Left colon (tissue), 2 donors: ENCODE measurements around the gene YWHAG. TPM values are rescaled to one million over a fixed set of nuclear protein-coding genes. Genes with fewer than 3 reads are reported as not detected.
"Not testable (repeated sequence)": the region's sequence is repeated elsewhere in the genome, so short reads cannot be mapped to it uniquely, and the experiment has no call there.

Experiments used
- ATAC-seq: fragments of 200-7000 bp; cut with Tn5 transposase; one replicate; pipeline ENCODE4 v1.9.1; 2020; ENCODE audit warnings: mild to moderate bottlenecking, moderate library complexity
- DNase-seq, 2 donors: peaks; one replicate each; pipeline ENCODE4 v3.0.0-alpha.2; 2020
- intact Hi-C, 2 donors: fragments of 100-400 bp; cut with DNase I in 1 of 2; cut with micrococcal nuclease in 1 of 2; formaldehyde crosslinking; loops; one replicate each; pipeline versions ENCODE4 v1.11.2 to v1.14.0; 2022; cut with DNase I, micrococcal nuclease
- total RNA-seq, 2 donors: library from RNA; stranded (reverse); fragmentation: NEBNext Ultra II Directional; extraction: Animal tissue kit (Norgen Biotek cat#: 25700); gene quantifications; one replicate each; pipeline ENCODE4 v1.2.1, GENCODE V29; 2021
- donor health status: DM: no; HTN: no; CAD: no.
- donor health status: DM: yes; HTN: yes; CAD: no.

Gene YWHAG
- total RNA-seq, 2 donors from 2014 or later = 83.3 to 106 TPM

- no peak for ATAC-seq
- no peak for DNase-seq
- intact Hi-C loops = no loop called here
Measured at GRCh38 chr7:76383089-76383944, 24.5 kb upstream of the YWHAG start.

- intact Hi-C loops = no loop called here
- ATAC-seq = no peak
- DNase-seq = no peak
Measured at GRCh38 chr7:76381814-76382213, 23.0 kb upstream of the YWHAG start.

- ATAC-seq = no peak
- no peak for DNase-seq
- intact Hi-C loops = no loop called here
Measured at GRCh38 chr7:76380623-76380966, 21.8 kb upstream of the YWHAG start.

DNA sequence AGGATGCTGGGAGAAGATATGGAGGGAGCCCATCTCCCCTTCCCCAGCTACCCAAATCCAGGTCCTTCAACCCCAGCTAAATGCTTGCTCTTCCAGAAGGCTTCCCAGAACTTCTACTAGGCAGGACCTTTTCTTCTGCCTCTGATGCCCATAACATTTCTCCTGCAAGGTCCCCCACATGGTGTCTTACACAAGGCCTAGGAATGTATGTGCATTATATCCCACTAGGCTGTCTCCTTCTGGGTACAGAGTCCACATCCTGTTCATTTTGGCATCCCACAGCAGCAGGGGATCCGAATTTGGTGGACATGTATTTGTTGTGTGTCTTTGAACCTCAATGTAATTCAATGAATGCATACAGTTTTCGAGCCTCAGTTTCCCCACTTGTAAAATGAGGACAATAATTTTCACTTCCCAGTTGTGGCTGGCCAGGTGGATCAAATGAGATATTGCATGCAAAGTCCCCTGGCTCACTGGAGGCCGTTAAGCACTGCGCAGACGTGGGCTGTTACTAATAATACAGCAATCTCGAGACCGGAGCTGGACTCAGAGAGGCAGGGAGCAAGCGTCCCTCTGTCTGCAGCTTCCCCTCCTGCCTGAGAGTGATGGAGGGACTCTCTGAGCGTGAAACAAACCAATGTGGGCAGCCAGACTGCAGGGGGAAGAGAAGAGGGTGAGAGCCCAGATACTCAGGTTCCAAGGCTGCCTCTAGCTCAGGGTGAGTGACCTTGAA lies 18.6 kb upstream of the YWHAG start:
- no peak for DNase-seq
- no peak for ATAC-seq
- intact Hi-C loops = no loop called here

GRCh38 chr7:76375251-76375650 lies 16.5 kb upstream of the YWHAG start:
- intact Hi-C loops = no loop called here

DNA sequence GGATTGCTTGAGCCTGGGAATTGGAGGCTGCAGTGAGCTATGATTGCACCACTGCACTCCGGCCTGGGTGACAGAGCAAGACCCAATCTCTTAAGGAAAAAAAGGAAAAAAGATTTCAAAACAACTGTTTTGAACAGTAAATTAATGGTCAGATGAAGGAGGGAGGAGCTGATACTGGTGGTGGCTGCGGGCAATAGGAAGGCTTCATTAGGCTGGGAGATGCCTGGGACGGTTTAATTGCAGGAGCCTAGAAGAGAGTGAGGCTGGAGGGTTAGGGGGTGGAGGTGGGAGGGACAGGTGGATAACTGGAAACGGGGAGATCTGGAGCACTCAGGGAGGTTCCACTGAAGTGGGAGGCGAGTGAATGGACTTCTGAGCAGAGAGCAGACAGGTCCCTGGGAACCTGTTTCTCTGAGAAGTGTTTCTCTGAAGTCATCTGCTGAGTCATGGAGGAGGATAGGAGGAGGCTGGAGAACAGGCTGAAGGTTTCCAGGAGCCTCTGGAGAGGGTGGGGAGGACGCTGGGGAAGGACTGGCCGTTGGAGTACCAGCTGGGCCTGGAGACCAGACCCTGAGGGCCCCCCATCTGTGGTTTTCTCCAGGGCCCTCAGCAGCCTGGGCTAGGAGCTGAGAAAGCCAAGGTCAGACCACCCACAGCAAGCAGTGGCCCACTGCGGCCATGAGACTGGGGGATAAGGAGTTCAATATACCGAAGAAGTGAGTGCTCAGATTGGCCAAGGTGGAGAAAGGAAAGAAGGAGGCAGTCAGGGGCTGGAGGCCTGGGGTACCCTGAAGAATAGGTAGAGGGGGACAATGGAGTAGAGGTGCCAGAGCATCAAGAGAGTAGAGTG lies 14.4 kb upstream of the YWHAG start:
- ATAC-seq (peak; percentile 33), DNase-seq (no peak)
- intact Hi-C loops = no loop called here

More at GRCh38 chr7:76375251-76375650, 16.5 kb upstream of the YWHAG start:
- no peak for ATAC-seq
- no peak for DNase-seq

GRCh38 chr7:76371396-76371795 lies 12.6 kb upstream of the YWHAG start:
- intact Hi-C loops = no loop called here
- ATAC-seq (no peak), DNase-seq (no peak)

DNA sequence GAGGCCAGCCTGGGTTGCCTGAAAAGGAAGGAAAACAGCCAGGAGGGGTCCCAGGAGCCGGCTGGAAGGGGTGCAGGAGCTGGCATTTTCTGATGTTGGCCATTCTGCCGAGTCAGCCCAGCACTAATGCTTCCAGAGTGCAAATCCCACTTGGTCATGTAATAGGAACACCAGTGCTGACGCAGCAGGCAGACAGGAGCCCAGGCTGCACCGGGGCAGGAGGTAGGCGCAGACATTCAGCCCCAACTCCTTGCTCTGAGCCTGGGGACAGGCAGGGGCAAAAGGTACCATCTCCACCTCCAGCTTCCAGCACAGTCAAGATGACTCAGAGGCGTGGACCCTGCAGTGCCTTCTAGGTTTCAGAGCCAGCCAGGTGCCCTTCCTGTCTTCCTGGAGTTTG lies 10.2 kb upstream of the YWHAG start:
- intact Hi-C loops = no loop called here
- DNase-seq = no peak
- no peak for ATAC-seq

GRCh38 chr7:76368190-76368589 lies 9.4 kb upstream of the YWHAG start:
- no peak for ATAC-seq
- no peak for DNase-seq
- intact Hi-C loops = no loop called here

- ATAC-seq (no peak), DNase-seq (no peak)
- intact Hi-C loops = no loop called here
Measured at GRCh38 chr7:76364198-76364584, 5.4 kb upstream of the YWHAG start.

GRCh38 chr7:76363754-76364153 lies 5.0 kb upstream of the YWHAG start:
- DNase-seq, intact Hi-C loops, ATAC-seq: not testable (repeated sequence)

GRCh38 chr7:76359978-76360638 lies 1.3 kb upstream of the YWHAG start:
- DNase-seq (no peak), ATAC-seq (no peak)
- intact Hi-C loops = no loop called here

GRCh38 chr7:76359111-76359977 lies 553 bp upstream of the YWHAG start:
- intact Hi-C loops = no loop called here
- DNase-seq (peak; percentile 95 to 98), ATAC-seq (peak; percentile 90)

GRCh38 chr7:76358011-76358480 lies 745 bp downstream of the YWHAG start:
- DNase-seq (peak; percentile 72 to 81), ATAC-seq (peak; percentile 32)
- intact Hi-C loops = no loop called here

DNA sequence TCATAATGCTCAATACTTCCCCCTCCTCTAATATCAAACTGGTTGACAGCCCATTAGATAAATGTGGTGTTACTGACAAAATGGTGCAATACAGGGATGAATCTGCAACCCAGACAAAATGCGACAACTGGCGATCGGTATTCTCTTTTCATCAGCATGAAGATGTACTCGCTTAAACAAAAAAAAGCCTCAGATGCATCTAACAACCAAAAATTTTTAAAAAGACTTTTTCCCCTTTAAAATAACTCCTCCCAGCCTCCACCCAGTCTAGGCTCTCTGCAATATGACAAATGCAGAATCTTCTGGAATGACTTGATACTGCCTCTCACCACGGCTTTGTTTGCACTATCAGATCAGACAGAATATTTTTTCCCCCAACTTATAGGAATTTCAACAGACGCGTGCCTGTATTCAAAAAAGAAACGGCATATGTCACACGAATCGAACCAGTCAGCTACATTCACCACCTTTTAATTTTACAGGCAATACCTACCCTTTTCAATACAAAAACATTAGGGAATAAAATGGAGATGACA lies 1.2 kb downstream of the YWHAG start:
- ATAC-seq = no peak
- no peak for DNase-seq
- intact Hi-C loops = no loop called here

- ATAC-seq (no peak), DNase-seq (no peak)
- intact Hi-C loops = no loop called here
Measured at GRCh38 chr7:76356823-76357222, 2.0 kb downstream of the YWHAG start.

DNA sequence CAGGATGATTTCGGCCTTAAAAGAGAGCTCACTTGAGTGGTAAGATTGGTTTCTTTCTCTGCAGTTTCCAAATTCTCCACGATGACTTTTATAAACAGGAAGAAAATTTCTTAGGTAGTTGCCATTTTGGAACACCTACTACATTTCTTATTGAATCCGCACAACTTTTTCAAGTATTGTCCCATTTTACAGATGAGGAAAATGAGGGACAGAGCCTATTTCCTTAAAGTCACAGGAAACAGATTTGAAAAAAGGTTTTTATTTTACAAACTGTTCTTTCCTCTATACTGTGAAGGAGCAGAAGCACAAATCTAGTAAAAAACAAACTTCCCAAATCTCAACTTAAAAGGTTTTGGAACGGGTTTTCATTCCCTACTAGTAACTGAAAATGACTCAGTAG lies 2.7 kb downstream of the YWHAG start:
- intact Hi-C loops = no loop called here

More for the DNA sequence above, 2.7 kb downstream of the YWHAG start:
- DNase-seq (no peak), ATAC-seq (no peak)
